SK-N-MC (cell line): Measurements from ENCODE around the gene CREB5.

Source experiments
- EZH2 ChIP-seq: fragments of 200-600 bp; sonication (generic); IDR thresholded peaks from one replicate; pipeline ENCODE4 v1.6.1; 2017; ENCODE audit warnings: antibody characterized with exemption
- POLR2AphosphoS5 ChIP-seq: IDR thresholded peaks from 2 replicates; pipeline ENCODE4 v1.6.1; 2012; ENCODE audit warnings: mild to moderate bottlenecking, low read depth, low read length, borderline replicate concordance

DNA sequence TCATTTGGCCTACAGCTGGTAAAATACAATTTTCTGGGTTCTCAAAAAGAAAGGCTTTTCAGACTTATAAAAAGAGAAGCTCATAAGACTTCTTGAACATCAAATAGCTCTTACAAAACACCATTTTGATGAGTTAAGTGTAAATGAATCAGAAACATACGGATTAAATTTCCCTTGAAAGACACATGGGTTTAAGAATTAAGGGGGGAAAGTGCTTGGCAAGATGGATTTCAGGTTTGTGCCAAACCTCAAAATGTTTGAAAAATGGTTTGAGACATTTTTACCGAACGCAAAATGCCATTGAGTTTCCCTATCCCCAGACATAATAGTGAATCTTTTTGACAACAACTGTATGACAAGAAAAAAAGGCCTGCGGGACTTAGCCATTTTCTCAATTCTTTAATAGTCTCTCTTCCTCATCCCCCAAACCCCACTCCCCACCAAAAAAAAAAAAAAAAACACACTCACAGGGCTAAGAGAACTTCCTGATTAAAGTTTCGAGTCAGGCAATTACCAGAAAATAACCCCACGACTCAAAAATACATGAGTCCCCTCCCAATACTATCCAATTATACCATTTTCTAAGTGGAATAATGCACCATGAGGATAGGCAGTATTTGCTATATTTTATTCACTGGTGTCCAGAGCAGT is 285.7 kb downstream of the CREB5 start:
- TF ChIP-seq EZH2 (no peak), POLR2AphosphoS5 (no peak)
